PC-3 (cell line): ENCODE results near the gene PKP3. TPM values are rescaled to one million over a fixed set of nuclear protein-coding genes. Genes with fewer than 3 reads are reported as not detected.
"Not testable (repeated sequence)": the region's sequence is repeated elsewhere in the genome, so short reads cannot be mapped to it uniquely, and the experiment has no call there.

Source experiments
- ATAC-seq: fragments of 200-7000 bp; cut with Tn5 transposase; 2 replicates; pipeline ENCODE4 v1.9.1; 2020; ENCODE audit warnings: mild to moderate bottlenecking, moderate library complexity
- BruUV-seq: library from RNA; stranded (reverse); fragments of 400-500 nt; replicated peaks from 2 replicates; lab custom pipeline; 2021; lab: Mats Ljungman, UMichigan
- CTCF ChIA-PET: fragments of 300-600 bp; sonication (Branson Sonifier 250); formaldehyde crosslinking; loops from one replicate; lab custom pipeline; 2022; ENCODE audit warnings: antibody characterized with exemption; lab: Charles Lee
- POLR2A ChIA-PET: fragments of 300-600 bp; sonication (Branson Sonifier 250); formaldehyde crosslinking; loops from one replicate; lab custom pipeline; 2022; ENCODE audit warnings: antibody characterized with exemption; ENCODE audit not compliant: unreplicated experiment; lab: Charles Lee
- DNase-seq: peaks from one replicate; pipeline ENCODE4 v3.0.0-alpha.2; 2015
- H2AFZ ChIP-seq: fragments of 300-600 bp; sonication (generic); 2 replicates; pipeline ENCODE4 v1.6.0; 2016; ENCODE audit warnings: antibody characterized with exemption, low read length
- H3F3A ChIP-seq: fragments of 300-600 bp; sonication (generic); one replicate; pipeline ENCODE4 v1.6.0; 2017; ENCODE audit warnings: antibody characterized with exemption, low read length, control low read depth, mild to moderate bottlenecking; ENCODE audit not compliant: unreplicated experiment
- H3K27ac ChIP-seq: fragments of 300-600 bp; sonication (generic); 2 replicates; pipeline ENCODE4 v1.5.1; 2016; ENCODE audit warnings: mild to moderate bottlenecking, low read length
- H3K27me3 ChIP-seq: fragments of 300-600 bp; sonication (generic); 2 replicates; pipeline ENCODE4 v1.6.1; 2016; ENCODE audit warnings: low read length, mixed read lengths
- H3K36me3 ChIP-seq: fragments of 300-600 bp; sonication (generic); 2 replicates; pipeline ENCODE4 v1.6.1; 2016; ENCODE audit warnings: low read depth, mixed run types, low read length, mixed read lengths
- H3K4me1 ChIP-seq: fragments of 300-600 bp; sonication (generic); 2 replicates; pipeline ENCODE4 v1.5.1; 2016; ENCODE audit warnings: low read length; ENCODE audit not compliant: insufficient read depth
- H3K4me2 ChIP-seq: fragments of 300-600 bp; sonication (generic); 2 replicates; pipeline ENCODE4 v1.6.0; 2016; ENCODE audit warnings: low read length
- H3K4me3 ChIP-seq: fragments of 300-600 bp; sonication (generic); 2 replicates; pipeline ENCODE4 v1.5.1; 2016; ENCODE audit warnings: mild to moderate bottlenecking, low read length, mixed read lengths
- H3K79me2 ChIP-seq: fragments of 300-600 bp; sonication (generic); 2 replicates; pipeline ENCODE4 v1.6.1; 2017; ENCODE audit warnings: low read length, mixed read lengths
- H3K9ac ChIP-seq: fragments of 300-600 bp; sonication (generic); 2 replicates; pipeline ENCODE4 v1.6.0; 2016; ENCODE audit warnings: mild to moderate bottlenecking, low read length
- H3K9me2 ChIP-seq: fragments of 300-600 bp; sonication (generic); replicated peaks from 2 replicates; pipeline ENCODE4 v1.6.1; 2016; ENCODE audit warnings: mixed run types, low read length, mixed read lengths
- H3K9me3 ChIP-seq: fragments of 300-600 bp; sonication (generic); 2 replicates; pipeline ENCODE4 v1.6.1; 2016; ENCODE audit warnings: low read length, mixed read lengths
- H4K20me1 ChIP-seq: fragments of 300-600 bp; sonication (generic); 2 replicates; pipeline ENCODE4 v1.6.1; 2016; ENCODE audit warnings: low read length, mixed read lengths
- CTCF ChIP-seq: fragments of 300-600 bp; sonication (generic); conservative IDR thresholded peaks from 2 replicates; pipeline ENCODE4 v1.5.1; 2017; ENCODE audit warnings: antibody characterized with exemption, low read depth, mild to moderate bottlenecking, low read length
- EZH2 ChIP-seq: fragments of 300-600 bp; sonication (generic); IDR thresholded peaks from one replicate; pipeline ENCODE4 v1.6.1; 2017; ENCODE audit warnings: antibody characterized with exemption, mild to moderate bottlenecking, low read length; ENCODE audit not compliant: unreplicated experiment
- EZH2phosphoT487 ChIP-seq: fragments of 300-600 bp; sonication (generic); IDR thresholded peaks from 2 replicates; pipeline ENCODE4 v1.6.1; 2018; ENCODE audit warnings: mild to moderate bottlenecking, antibody characterized with exemption, low read length, borderline replicate concordance
- intact Hi-C: fragments of 100-400 bp; cut with micrococcal nuclease; formaldehyde crosslinking; loops from 2 replicates; pipeline ENCODE4 v1.9.0; 2023
- total RNA-seq: library from RNA; depleted of rRNA; stranded (reverse); fragments of >200 nt; gene quantifications from 2 replicates; pipeline ENCODE4 v1.2.3, GENCODE V29; 2014

The PKP3 gene
- total RNA-seq, 1 experiment from 2014 or later: 218 TPM

GRCh38 chr11:433641-434040, 39.6 kb downstream of the PKP3 start:
- ChIA-PET CTCF (no interaction called here), POLR2A (no interaction called here)
- Histone ChIP-seq H3K27me3 (no peaks in the 10 kb centered on the region), H3F3A (no peaks in the 10 kb centered on the region), H3K27ac (no peak overlapping the region), H3K9me3 (no peaks in the 10 kb centered on the region), H3K9me2 (no peaks in the 10 kb centered on the region), H3K36me3 (no peaks in the 10 kb centered on the region), H2AFZ (no peak overlapping the region), H3K4me2 (no peak overlapping the region), H3K79me2 (no peaks in the 10 kb centered on the region), H4K20me1 (no peaks in the 10 kb centered on the region), H3K4me1 (no peaks in the 10 kb centered on the region), H3K9ac (no peak overlapping the region), H3K4me3 (no peak overlapping the region)
- DNase-seq (no peak), ATAC-seq (no peak)
- no TSS peak for BruUV-seq
- intact Hi-C loops: no loop called here
- TF ChIP-seq EZH2phosphoT487 (no peak), EZH2 (no peak), CTCF (no peak)

- no peaks in the 10 kb centered on the region for H3K79me2 ChIP-seq
- ChIA-PET CTCF (no interaction called here), POLR2A (no interaction called here)
- H3F3A ChIP-seq: no peaks in the 10 kb centered on the region
- H3K4me1 ChIP-seq: no peaks in the 10 kb centered on the region
- no peaks in the 10 kb centered on the region for H4K20me1 ChIP-seq
- H3K36me3 ChIP-seq: no peaks in the 10 kb centered on the region
- H3K9me3 ChIP-seq: no peaks in the 10 kb centered on the region
- no TSS peak for BruUV-seq
- no peak overlapping the region for H3K9ac ChIP-seq
- H3K4me3 ChIP-seq: no peak overlapping the region
- no peak overlapping the region for H2AFZ ChIP-seq
- TF ChIP-seq EZH2: no peak
- TF ChIP-seq EZH2phosphoT487: no peak
- TF ChIP-seq CTCF: no peak
- no peaks in the 10 kb centered on the region for H3K27me3 ChIP-seq
- DNase-seq: no peak
- H3K4me2 ChIP-seq: no peak overlapping the region
- no peaks in the 10 kb centered on the region for H3K9me2 ChIP-seq
- ATAC-seq: no peak
- no peak overlapping the region for H3K27ac ChIP-seq
- intact Hi-C loops: no loop called here
These were observed 40.5 kb downstream of the PKP3 start for GRCh38 chr11:434496-434895.

GRCh38 chr11:434999-435740, 41.2 kb downstream of the PKP3 start:
- H3K27ac ChIP-seq, H4K20me1 ChIP-seq, H3F3A ChIP-seq, H3K36me3 ChIP-seq, H3K4me1 ChIP-seq, CTCF ChIA-PET, DNase-seq, H3K4me2 ChIP-seq, BruUV-seq, H2AFZ ChIP-seq, H3K27me3 ChIP-seq, H3K9ac ChIP-seq, intact Hi-C loops, H3K9me2 ChIP-seq, H3K9me3 ChIP-seq, H3K79me2 ChIP-seq, H3K4me3 ChIP-seq, POLR2A ChIA-PET, ATAC-seq: not testable (repeated sequence)
